GM12875 (cell line): ENCODE results near the gene CD180.

ENCODE experiments used
- H3K4me3 ChIP-seq: one replicate; pipeline ENCODE4 v1.5.1; 2011; ENCODE audit warnings: low read depth, low read length, control low read depth
- CTCF ChIP-seq: IDR thresholded peaks from 2 replicates; pipeline ENCODE4 v1.5.1; 2011; ENCODE audit warnings: low read depth, mild to moderate bottlenecking, control low read depth, inconsistent platforms, low read length, moderate library complexity, borderline replicate concordance; ENCODE audit not compliant: insufficient read depth

The CD180 gene

GRCh38 chr5:67222243-67223025 lies 25.8 kb upstream of the CD180 start:
- no peak for TF ChIP-seq CTCF
- no peak overlapping the region for H3K4me3 ChIP-seq

- no peak overlapping the region for H3K4me3 ChIP-seq
- TF ChIP-seq CTCF, result no peak
Observed at GRCh38 chr5:67221487-67222242, 25.1 kb upstream of the CD180 start.

GRCh38 chr5:67216564-67216963 lies 20.0 kb upstream of the CD180 start:
- no peak for TF ChIP-seq CTCF
- no peak overlapping the region for H3K4me3 ChIP-seq

GRCh38 chr5:67215519-67216471 lies 19.2 kb upstream of the CD180 start:
- no peak for TF ChIP-seq CTCF

DNA sequence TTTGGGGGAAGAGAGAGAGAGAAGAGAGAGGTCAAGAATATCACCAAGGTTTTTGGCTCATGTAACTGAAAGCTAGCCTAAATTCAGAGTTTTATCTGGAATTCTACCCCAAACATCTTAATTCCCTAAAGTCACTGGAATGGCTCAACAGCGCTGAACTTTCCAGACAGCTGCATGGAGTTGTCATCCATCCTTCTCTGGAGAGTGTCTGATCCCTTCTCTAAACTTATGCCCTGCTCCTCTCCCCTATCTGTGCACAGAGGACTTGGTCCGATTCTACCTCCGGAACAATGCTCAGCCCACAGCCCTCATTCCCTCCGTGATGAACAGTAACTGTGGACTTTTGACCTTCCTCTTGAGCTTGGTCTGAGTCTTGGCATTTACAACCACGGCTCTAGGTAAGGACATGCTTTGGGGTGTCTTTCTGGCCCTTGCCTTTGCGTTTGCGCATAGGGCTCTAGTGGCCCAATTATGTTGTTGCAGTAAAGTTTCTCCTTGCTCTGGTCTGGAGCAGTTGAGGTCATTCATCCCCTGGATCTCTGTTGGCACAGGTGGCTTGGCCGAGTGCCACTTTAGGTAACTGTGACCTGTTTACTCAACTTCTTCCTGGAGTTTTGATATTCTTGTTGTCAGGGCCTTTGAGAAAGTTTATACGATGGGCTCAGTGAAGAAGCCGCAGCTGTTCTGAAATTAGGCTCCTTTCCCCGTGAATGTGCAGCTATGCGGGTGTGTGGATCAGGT lies 18.3 kb upstream of the CD180 start:
- no peak for TF ChIP-seq CTCF
- H3K4me3 ChIP-seq, result no peak overlapping the region

More at GRCh38 chr5:67215519-67216471, 19.2 kb upstream of the CD180 start:
- no peak overlapping the region for H3K4me3 ChIP-seq

- TF ChIP-seq CTCF, result no peak
- H3K4me3 ChIP-seq, result no peak overlapping the region
Observed at GRCh38 chr5:67214036-67214435, 17.4 kb upstream of the CD180 start.
